ENCODE data around the gene TNFSF12.

DNA sequence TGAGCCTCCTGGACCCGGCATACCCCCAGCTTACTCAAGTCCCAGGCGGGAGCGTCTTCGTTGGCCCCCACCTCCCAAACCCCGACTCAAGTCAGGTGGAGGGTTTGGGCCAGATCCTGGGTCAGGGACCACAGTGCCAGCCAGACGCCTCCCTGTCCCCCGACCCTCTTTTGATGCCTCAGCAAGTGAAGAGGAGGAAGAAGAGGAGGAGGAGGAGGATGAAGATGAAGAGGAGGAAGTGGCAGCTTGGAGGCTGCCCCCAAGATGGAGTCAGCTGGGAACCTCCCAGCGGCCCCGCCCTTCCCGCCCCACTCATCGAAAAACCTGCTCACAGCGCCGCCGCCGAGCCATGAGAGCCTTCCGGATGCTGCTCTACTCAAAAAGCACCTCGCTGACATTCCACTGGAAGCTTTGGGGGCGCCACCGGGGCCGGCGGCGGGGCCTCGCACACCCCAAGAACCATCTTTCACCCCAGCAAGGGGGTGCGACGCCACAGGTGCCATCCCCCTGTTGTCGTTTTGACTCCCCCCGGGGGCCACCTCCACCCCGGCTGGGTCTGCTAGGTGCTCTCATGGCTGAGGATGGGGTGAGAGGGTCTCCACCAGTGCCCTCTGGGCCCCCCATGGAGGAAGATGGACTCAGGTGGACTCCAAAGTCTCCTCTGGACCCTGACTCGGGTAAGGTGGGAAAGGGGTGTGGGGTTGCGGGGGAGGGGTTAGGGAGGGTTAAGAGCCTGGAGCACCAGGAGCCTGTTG lies 14.4 kb downstream of the TNFSF12 start:
- TF ChIP-seq EZH2phosphoT487 (IDR thresholded peaks at IDR 0.05; ENCODE audit: borderline replicate concordance, low read length) (no peak), CTCF (conservative IDR thresholded peaks at IDR 0.05; ENCODE audit: low read depth, low read length) (no peak), EZH2 (IDR thresholded peaks at IDR 0.05; ENCODE audit: low read length, unreplicated experiment) (no peak)

Data from PC-3 (cell line).